Type B pancreatic cell (in vitro differentiated cells): Measurements from ENCODE around the gene MRPL1. TPM values are rescaled to one million over a fixed set of nuclear protein-coding genes. Genes with fewer than 3 reads are reported as not detected.
A peak's percentile ranks its signal among the peaks of the same experiment; 100 is the strongest.

Source experiments
- DNase-seq: peaks from one replicate; pipeline ENCODE4 v3.0.0; 2021; ENCODE audit warnings: mixed read lengths; ENCODE audit not compliant: unreplicated experiment; ENCODE audit errors: extremely low spot score
- H3K27ac Mint-ChIP-seq: 2 replicates; pipeline ENCODE4 v1.8.0; 2021; ENCODE audit warnings: mild to moderate bottlenecking, mixed read lengths
- H3K27me3 Mint-ChIP-seq: 2 replicates; pipeline ENCODE4 v1.8.0; 2021; ENCODE audit warnings: mixed read lengths
- H3K36me3 Mint-ChIP-seq: 2 replicates; pipeline ENCODE4 v1.8.0; 2021; ENCODE audit warnings: mixed read lengths
- H3K4me1 Mint-ChIP-seq: one replicate; pipeline ENCODE4 v1.8.0; 2021; ENCODE audit warnings: mixed read lengths; ENCODE audit not compliant: unreplicated experiment
- H3K4me3 Mint-ChIP-seq: 2 replicates; pipeline ENCODE4 v1.8.0; 2021; ENCODE audit warnings: mild to moderate bottlenecking, mixed read lengths
- H3K9me3 Mint-ChIP-seq: 2 replicates; pipeline ENCODE4 v1.8.0; 2021; ENCODE audit warnings: mixed read lengths
- CTCF ChIP-seq: fragments of 200-600 bp; sonication (generic); conservative IDR thresholded peaks from 2 replicates; pipeline ENCODE4 v1.5.0; 2021; ENCODE audit warnings: antibody characterized with exemption, mild to moderate bottlenecking
- total RNA-seq: library from RNA; stranded (reverse); gene quantifications from 2 replicates; pipeline ENCODE4 v1.2.1, GENCODE V29; 2021; ENCODE audit warnings: low replicate concordance

MRPL1 gene
- total RNA-seq, 1 donor from 2014 or later, result 44.1 TPM

- no peak overlapping the region for H3K4me3 Mint-ChIP-seq
- no peaks in the 10 kb centered on the region for H3K36me3 Mint-ChIP-seq
- H3K4me1 Mint-ChIP-seq, result peaks cover 14% of the 10 kb centered on the region
- H3K27ac Mint-ChIP-seq, result no peak overlapping the region
- no peak for TF ChIP-seq CTCF
- no peaks in the 10 kb centered on the region for H3K27me3 Mint-ChIP-seq
- no peaks in the 10 kb centered on the region for H3K9me3 Mint-ChIP-seq
- DNase-seq, result no peak
Measured at GRCh38 chr4:77992581-77992980, 130.0 kb downstream of the MRPL1 start.

GRCh38 chr4:77994194-77994721, 131.6 kb downstream of the MRPL1 start:
- Mint-ChIP-seq H3K27me3 (no peaks in the 10 kb centered on the region), H3K4me3 (no peak overlapping the region), H3K36me3 (no peaks in the 10 kb centered on the region), H3K9me3 (no peaks in the 10 kb centered on the region), H3K4me1 (peaks cover 14% of the 10 kb centered on the region), H3K27ac (no peak overlapping the region)
- DNase-seq, result no peak
- TF ChIP-seq CTCF, result peak; percentile 78

- no peak overlapping the region for H3K4me3 Mint-ChIP-seq
- H3K27ac Mint-ChIP-seq, result no peak overlapping the region
- H3K27me3 Mint-ChIP-seq, result no peaks in the 10 kb centered on the region
- no peaks in the 10 kb centered on the region for H3K36me3 Mint-ChIP-seq
- H3K9me3 Mint-ChIP-seq, result no peaks in the 10 kb centered on the region
- peaks cover 10% of the 10 kb centered on the region for H3K4me1 Mint-ChIP-seq
- no peak for TF ChIP-seq CTCF
- no peak for DNase-seq
Measured at GRCh38 chr4:77996076-77996475, 133.4 kb downstream of the MRPL1 start.

- no peak overlapping the region for H3K4me3 Mint-ChIP-seq
- H3K4me1 Mint-ChIP-seq, result peaks cover 4% of the 10 kb centered on the region
- H3K27me3 Mint-ChIP-seq, result no peaks in the 10 kb centered on the region
- H3K27ac Mint-ChIP-seq, result no peak overlapping the region
- TF ChIP-seq CTCF, result no peak
- DNase-seq, result no peak
- H3K36me3 Mint-ChIP-seq, result no peaks in the 10 kb centered on the region
- H3K9me3 Mint-ChIP-seq, result peaks cover 4% of the 10 kb centered on the region
Measured at GRCh38 chr4:78001531-78001930, 138.9 kb downstream of the MRPL1 start.

- Mint-ChIP-seq H3K4me3 (no peak overlapping the region), H3K27me3 (no peaks in the 10 kb centered on the region), H3K9me3 (peaks cover 4% of the 10 kb centered on the region), H3K4me1 (peaks cover 4% of the 10 kb centered on the region), H3K27ac (no peak overlapping the region), H3K36me3 (no peaks in the 10 kb centered on the region)
- TF ChIP-seq CTCF, result no peak
- no peak for DNase-seq
Measured at GRCh38 chr4:78002260-78002659, 139.6 kb downstream of the MRPL1 start.

Other genes starting within 250 kb of the MRPL1 start
- 30.0 and 40.1 TPM in 2 replicates for gene CNOT6L, start 43.5 kb upstream of the MRPL1 start, total RNA-seq
- gene FRAS1, start 194.5 kb downstream of the MRPL1 start, total RNA-seq, result 33.1 and 37.7 TPM in 2 replicates